HPDE6-E6E7 (cell line): ENCODE data around the gene GIGYF2.
"Not testable (repeated sequence)": the region's sequence is repeated elsewhere in the genome, so short reads cannot be mapped to it uniquely, and the experiment has no call there.

Experiments used
- DNase-seq: peaks from one replicate; pipeline ENCODE4 v3.0.0; 2011; ENCODE audit warnings: missing footprints; ENCODE audit errors: extremely low spot score

Gene GIGYF2

GRCh38 chr2:232816657-232817056 is 119.5 kb downstream of the GIGYF2 start:
- DNase-seq, result no peak

GRCh38 chr2:232817756-232818155 is 120.6 kb downstream of the GIGYF2 start:
- no peak for DNase-seq

- DNase-seq, result no peak
Measured at GRCh38 chr2:232829988-232830387, 132.9 kb downstream of the GIGYF2 start.

- DNase-seq, result no peak
Measured at GRCh38 chr2:232831496-232831895, 134.4 kb downstream of the GIGYF2 start.

- no peak for DNase-seq
Measured at GRCh38 chr2:232833830-232834229, 136.7 kb downstream of the GIGYF2 start.

DNA sequence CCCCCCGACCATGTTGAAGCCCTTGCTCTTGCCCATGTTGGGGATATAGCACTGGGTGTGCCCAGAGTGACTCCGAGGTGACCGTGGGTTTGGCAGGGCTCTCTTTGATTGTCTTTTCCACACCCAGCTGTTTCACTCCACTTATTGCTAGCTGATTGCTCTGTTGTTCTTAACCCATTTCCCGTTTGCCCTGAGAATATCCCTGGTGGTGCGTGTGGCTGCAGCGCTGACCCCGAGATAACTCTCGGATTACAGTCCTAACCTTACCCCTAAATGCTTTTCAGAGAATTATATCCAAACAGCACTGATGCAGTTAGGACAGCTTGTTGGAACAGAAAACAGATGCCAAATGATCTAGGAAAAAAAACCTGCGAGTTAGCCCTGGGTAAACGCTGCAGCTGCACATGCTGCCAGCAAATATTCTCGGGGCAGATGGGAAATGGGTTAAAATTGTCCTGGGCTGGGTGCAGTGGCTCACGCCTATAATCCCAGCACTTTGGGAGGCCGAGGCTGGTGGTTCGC is 138.6 kb downstream of the GIGYF2 start:
- no peak for DNase-seq

- DNase-seq, result no peak
Measured at GRCh38 chr2:232836934-232837333, 139.8 kb downstream of the GIGYF2 start.

- peak; percentile 14 for DNase-seq
Measured at GRCh38 chr2:232838406-232838874, 141.3 kb downstream of the GIGYF2 start.

GRCh38 chr2:232839411-232840079 is 142.4 kb downstream of the GIGYF2 start:
- DNase-seq, result no peak

- no peak for DNase-seq
Measured at GRCh38 chr2:232842689-232843088, 145.6 kb downstream of the GIGYF2 start.

- no peak for DNase-seq
Measured at GRCh38 chr2:232843834-232844233, 146.7 kb downstream of the GIGYF2 start.

GRCh38 chr2:232846055-232846454 is 148.9 kb downstream of the GIGYF2 start:
- no peak for DNase-seq

- DNase-seq, result no peak
Measured at GRCh38 chr2:232850039-232850438, 152.9 kb downstream of the GIGYF2 start.

DNA sequence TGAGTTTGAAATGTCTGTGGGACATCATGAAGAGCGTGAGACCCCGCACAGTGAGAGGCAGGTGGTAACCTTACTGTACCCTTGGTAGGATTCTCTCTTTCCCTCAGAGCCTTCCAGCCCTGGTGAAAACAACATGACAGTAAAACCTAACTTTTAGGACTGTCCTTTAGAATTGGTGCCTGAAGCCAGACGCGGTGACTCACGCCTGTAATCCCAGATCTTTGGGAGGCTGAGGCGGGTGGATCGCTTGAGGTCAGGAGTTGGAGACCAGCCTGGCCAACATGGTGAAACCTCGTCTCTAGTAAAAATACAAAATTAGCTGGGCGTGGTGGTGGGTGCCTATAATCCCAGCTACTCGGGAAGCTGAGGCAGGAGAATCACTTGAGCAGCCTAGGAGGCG is 154.9 kb downstream of the GIGYF2 start:
- DNase-seq, result not testable (repeated sequence)

- no peak for DNase-seq
Measured at GRCh38 chr2:232852676-232853075, 155.5 kb downstream of the GIGYF2 start.

- no peak for DNase-seq
Measured at GRCh38 chr2:232854082-232854481, 157.0 kb downstream of the GIGYF2 start.

- no peak for DNase-seq
Measured at GRCh38 chr2:232857158-232857563, 160.0 kb downstream of the GIGYF2 start.

DNA sequence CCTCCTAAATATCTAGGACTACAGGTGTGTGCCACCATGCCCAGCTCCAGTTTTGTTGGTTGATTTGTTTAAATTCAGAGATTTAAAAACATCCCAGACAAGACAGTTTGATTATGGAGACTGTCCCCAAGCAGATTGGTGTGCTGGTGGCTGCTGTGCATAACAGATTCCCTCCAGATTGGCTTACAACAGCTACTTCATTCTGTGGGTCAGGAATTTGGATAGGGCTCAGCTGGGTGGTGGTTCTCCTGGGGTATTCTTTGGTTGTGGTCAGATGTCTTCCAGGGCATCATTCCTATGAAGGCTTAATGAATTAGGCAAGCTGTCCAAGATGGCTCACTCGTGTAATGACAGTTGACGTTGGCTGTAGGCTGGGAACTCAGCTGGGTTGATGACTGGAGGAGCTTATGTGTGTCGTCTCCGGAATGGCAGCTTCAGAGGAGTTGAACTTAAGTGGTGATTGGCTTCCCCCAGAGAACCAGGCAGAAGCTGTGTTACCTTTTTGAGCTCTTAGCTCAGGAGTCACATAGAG is 162.3 kb downstream of the GIGYF2 start:
- no peak for DNase-seq

- no peak for DNase-seq
Measured at GRCh38 chr2:232860593-232861241, 163.6 kb downstream of the GIGYF2 start.

GRCh38 chr2:232861353-232861752 is 164.2 kb downstream of the GIGYF2 start:
- no peak for DNase-seq

DNA sequence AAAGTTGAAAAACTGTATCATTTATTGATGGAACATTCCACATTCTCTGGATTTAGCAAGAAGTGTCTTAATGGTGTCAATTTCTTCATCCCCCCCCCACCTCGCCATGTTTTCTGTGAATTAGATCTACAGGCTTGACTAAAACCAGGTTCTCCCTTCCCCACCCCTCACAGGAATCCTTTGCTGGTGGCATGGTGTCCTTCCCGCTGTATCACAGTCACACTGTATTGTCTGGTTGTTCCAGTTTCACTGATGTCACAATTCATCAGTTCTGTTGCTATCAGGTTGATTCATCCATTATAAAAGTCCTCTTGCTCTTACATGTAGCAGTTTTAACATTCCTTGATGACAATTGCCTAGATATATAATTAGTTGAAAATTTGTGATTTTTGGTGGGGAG is 166.9 kb downstream of the GIGYF2 start:
- no peak for DNase-seq

DNA sequence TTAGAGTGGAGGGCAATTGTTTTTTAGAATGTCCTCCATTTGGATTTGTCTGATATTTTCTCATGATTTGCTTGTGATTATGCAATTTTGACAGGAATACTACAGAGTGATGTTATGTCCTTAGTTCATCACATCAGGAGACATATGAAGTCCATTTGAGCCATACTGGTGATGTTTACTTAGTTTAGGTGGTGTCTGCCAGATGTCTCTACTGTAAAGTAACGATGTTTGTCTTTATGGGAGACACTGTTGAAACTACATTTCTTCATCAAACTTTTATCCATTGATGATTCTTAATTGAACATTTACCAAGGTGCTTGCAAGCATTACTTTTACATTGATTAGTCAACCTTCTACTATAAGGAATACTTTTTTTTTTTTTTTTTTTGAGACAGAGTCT is 168.0 kb downstream of the GIGYF2 start:
- no peak for DNase-seq

GRCh38 chr2:232866104-232866503 is 169.0 kb downstream of the GIGYF2 start:
- no peak for DNase-seq
